Bone marrow (tissue), 2 donors: ENCODE measurements around the gene UBE2C.

Source experiments
- DNase-seq, 2 donors: peaks; one replicate each; lab custom pipeline; 2025; lab: John Stamatoyannopoulos, UW

Gene UBE2C

GRCh38 chr20:45833030-45833882, 20.8 kb downstream of the UBE2C start, which contains the start of gene SNX21:
TSS of gene SNX21 (plus strand) at chr20:45833799. CDS start at chr20:45833920, 121 bp downstream.
- DNase-seq: peak in 1 of 2 donors; percentile 30

DNA sequence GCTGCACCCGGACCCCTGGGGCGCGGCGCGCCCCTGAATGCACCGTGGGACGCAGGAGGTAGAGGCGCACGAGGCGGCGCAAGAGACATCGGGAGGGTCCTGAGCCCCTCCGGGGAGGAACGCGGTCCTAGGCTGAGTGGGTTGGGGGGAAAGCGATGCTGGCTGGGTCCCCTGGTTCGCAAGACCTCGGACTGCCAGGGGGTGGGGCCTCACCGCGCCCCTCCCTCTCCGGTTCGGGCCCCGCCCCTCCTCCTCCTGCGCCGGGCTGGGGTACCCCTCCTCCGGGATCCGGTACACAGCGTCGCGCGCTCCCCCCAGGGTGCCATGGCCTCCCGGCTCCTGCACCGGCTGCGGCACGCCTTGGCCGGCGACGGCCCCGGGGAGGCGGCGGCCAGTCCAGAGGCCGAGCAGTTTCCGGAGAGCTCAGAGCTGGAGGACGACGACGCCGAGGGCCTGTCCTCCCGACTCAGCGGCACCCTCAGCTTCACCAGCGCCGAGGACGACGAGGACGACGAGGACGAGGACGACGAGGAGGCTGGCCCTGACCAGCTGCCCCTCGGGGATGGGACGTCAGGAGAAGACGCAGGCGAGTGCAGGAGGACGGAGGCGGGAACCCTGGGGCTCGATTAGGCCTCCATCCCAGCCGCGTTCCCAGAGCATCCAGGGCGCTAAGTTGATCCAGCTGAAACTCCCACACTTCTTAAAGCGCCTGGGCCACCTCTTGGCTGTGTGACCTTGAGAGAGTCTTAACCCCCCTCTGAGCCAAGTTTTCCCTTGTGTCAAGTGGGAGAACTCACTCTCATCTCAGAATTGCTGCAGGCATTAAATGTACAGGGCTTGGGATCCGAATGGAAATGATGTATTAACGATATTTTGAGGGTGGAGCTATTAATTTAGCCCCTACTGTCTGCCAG, 21.7 kb downstream of the UBE2C start:
- no peak for DNase-seq

- DNase-seq: no peak
These were observed 22.3 kb downstream of the UBE2C start for GRCh38 chr20:45834797-45835161.

DNA sequence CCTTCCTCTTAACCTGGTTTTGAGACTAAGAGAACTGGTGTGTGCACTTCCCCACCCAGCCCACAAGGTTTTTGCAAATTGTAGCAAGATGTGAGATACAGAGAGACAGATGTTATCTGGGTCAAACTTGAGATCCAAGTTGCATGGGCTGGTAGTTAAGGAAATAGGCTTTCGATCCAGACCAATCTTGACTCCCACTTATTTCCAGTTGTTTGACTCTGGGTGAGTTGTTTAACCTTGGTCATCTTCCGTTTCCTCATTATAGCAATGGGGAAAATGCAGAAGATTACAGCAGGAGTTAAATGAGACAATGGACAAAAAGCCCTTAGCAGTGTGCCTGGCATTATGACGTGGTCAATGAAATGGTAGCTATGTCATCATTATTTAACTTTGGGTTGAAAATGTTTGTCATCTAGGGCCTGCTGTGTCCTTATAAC, 22.9 kb downstream of the UBE2C start:
- no peak for DNase-seq

DNA sequence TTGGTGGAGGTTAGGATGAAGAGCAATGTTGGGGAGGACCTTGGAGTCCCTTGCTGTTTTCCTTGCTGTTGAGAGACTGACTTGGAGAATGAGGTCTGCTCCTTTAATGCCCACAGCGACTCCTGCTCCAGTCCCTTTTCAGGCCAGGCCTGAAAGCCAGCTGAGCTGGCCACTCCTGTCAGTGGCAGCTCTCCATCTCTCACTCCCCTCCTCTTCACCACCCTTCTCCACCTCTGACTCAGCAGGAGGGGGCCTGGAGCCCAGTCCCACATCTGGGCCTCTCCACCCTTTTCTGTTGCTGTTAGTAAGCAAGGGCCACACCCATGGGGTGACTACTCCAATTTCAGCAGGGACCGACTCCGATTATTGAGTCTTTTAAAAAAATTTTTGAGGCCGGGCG, 23.4 kb downstream of the UBE2C start:
- DNase-seq: no peak

GRCh38 chr20:45836841-45837240, 24.4 kb downstream of the UBE2C start:
- DNase-seq: no peak

DNA sequence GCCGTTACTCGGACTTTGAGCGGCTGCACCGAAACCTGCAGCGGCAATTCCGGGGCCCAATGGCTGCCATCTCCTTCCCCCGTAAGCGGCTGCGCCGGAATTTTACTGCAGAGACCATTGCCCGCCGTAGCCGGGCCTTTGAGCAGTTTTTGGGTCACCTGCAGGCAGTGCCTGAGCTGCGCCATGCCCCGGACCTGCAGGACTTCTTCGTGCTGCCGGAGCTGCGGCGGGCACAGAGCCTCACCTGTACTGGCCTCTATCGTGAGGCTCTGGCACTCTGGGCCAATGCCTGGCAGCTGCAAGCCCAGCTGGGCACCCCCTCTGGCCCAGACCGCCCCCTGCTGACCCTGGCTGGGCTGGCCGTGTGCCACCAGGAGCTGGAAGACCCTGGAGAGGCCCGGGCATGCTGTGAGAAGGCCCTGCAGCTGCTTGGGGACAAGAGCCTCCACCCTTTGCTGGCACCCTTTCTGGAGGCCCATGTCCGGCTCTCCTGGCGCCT, 28.3 kb downstream of the UBE2C start:
- no peak for DNase-seq

GRCh38 chr20:45841407-45842129, 29.1 kb downstream of the UBE2C start:
- DNase-seq: no peak

DNA sequence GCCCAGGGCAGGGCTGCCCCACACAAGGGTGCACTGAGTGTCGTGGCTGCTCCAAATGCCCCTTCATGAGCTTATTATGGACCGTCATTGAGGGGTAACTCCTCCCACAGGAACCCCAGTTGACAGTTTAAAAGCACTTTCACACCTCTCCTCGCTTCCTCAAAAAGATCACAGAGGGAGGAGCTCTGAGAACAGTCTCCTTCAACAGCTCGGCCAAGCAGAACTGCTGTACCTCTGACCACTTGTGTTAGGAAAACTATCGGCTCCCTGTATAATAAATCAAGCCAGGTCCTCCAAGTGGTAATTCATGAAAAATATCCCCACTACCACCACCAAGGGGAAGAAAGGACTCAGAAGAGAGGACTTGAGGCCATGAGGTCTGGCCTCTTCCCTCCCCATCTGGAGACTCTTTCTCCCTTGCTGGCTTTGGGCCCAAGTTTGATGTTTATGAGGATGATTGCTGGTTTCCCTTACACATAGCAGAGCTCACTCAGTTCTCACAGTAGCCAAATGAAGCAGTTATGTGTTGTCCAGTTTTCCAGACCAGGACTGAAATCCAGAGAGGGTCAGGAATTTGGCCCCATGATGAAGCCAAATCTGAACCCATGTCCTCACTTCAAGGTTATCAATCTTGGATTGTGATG, 29.8 kb downstream of the UBE2C start:
- no peak for DNase-seq

DNA sequence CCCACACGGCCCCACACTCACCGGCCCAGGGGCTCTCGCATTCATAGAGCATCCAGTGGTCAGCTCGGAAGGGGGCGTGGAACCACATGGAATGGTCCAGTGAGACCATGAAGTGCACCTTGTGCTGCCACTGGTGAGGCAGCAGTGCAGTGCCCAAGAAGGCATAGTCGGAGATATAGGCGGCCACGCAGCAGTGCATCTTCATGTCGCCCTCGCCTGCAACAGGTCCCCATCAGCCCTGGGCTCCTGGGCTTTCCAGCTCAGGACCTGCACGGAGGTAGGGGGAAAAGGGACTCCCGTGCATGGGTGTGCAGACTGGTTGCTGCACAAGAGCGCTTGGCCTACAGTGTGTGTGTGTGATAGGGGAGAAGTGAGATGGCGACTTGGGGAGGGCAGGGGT, 31.1 kb downstream of the UBE2C start:
- no peak for DNase-seq

DNA sequence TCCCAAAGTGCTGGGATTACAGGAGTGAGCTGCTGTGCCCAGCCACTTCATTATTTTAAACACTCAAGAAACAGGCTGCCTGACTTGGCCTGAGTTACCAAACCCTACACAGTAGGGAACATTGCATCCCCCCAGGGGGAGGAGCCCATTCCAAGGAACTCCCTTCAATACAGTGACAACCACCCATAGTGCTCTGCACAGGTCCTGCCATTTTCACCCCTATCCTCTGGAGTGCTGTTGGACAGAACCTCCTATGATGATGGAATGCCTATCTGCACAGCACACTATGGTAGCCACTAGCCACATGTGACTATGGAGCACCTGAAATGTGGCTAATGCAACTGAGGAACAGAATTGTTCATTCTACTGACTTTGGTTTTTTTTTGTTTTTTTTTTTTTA, 33.0 kb downstream of the UBE2C start:
- DNase-seq: no peak

DNA sequence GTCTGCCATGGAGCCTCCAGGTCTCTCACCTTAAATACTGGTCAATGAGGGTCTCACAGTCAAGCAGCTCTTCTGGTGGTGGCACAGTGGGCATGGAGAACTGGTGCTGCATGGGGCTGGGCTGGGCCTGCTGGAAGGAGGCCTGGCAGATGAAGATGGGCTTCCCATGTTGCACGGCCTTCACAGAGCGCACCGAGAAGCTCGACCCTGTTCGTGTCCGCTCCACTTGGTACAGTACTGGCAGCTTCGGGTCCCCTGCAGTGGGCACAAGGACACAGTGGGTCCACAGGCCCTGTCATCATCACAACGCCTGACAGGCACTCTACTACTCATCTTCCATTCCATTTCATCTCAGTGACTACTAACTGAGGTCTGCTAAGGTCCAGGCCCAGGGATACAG, 36.0 kb downstream of the UBE2C start:
- no peak for DNase-seq

DNA sequence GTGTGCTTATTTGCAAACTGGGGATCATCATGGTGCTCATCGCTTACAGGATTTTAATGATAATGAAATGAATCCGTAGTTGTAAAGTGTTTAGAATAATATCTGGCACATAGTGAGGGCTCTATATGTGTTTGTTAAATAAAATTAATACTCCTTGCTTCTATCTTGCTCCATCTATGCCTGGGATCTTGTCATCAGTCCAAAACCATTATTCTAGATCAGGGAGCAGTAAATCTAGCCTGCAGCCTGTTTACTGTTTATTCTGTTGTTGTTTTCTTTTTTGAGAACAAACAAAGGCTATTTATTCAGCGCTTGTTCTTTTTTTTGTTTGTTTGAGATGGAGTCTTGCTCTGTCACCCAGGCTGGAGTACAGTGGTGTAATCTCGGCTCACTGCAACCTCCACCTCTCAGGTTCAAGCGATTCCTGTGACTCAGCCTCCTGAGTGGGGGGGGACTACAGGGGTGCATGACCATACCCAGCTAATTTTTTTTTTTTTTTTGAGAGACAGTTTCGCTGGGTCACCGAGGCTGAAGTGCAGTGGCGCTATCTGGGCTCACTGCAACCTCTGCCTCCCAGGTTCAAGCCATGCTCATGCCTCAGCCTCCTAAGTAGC, 36.6 kb downstream of the UBE2C start:
- no peak for DNase-seq

DNA sequence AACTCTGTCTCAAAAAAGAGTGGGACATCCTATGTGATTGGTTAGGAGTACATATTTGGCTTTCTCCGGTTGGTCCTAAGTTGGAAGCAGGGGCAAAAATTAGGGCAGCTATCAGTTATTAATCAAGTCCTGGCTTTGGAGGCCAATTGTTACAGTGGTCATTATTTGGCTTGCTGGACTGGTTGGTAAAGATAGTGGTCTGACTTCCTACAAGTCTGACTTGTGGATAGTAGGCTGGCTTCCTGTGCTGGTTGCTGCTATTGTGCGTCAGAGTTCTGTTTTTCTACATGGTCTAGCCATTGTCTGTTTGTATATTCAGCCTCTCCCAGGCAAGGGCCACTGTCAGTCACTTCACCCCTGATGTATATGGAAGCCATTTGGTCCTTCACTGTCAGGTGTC, 37.8 kb downstream of the UBE2C start:
- no peak for DNase-seq

- no peak for DNase-seq
These were observed 38.5 kb downstream of the UBE2C start for GRCh38 chr20:45850926-45851325.

DNA sequence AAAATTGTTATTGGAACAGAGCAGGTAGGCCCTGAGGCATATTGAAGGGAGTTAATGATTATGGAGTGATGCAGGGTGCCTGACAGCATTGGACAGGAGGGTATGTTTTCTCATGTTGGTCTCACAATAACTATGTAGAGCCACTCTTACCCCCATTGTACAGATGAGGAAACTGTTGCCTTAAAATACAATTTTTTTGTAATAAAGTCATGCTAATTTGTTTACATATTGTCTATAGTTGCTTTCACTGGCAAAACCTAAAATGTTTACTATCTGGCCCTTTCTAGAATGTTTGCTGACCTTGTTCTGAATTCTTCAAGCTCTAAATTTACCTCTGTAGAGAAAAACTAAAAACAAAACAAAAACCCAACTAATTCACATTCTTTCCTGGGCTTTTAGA, 39.1 kb downstream of the UBE2C start:
- no peak for DNase-seq

DNA sequence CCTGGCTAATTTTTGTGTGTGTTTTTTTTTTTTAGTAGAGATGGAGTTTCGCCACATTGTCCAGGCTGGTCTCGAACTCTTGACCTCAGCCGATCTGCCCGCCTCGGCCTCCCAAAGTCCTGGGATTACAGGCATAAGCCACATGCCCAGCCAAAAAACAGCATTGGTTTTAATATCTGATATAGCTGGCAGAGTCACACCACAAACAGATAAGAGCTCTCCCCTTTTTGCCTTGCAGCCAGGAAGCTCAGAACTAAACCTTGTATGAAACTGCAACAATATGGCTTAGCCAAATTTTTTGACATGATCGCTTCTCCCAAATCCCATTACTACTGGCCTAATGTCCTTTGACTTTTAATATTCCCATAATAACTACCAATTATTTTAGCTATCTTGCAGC, 39.9 kb downstream of the UBE2C start:
- no peak for DNase-seq

- no peak for DNase-seq
These were observed 41.0 kb downstream of the UBE2C start for GRCh38 chr20:45853484-45853883.

GRCh38 chr20:45857114-45857881, 44.9 kb downstream of the UBE2C start, which contains the start of the genes ACOT8 and ZSWIM3:
TSS of gene ACOT8 (minus strand) at chr20:45857392. CDS start at chr20:45857315, 77 bp downstream.
TSS of gene ZSWIM3 (plus strand) at chr20:45857614. CDS start at chr20:45857826, 212 bp downstream.
- DNase-seq: peak; percentile 87 to 100

DNA sequence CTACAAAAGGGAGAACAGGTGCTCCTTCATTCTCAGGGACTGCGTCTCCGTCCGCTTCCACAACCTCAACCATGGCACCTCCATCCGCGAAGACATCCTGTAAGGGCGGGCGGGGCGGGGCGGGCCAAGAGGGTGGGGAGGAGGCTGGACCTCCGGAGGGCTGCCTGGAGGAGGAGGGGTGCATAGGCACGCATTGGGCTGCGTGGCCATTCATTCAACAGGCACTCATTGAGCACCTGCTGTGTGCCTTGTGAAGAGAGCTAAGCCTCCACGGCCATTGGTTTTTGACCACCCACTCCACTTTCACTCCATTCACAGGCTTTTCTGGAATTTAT, 45.4 kb downstream of the UBE2C start:
- DNase-seq: no peak
